Activated naive CD4-positive, alpha-beta T cell treated with anti-CD3 and anti-CD28 coated beads, Interleukin-2, amount 50 U/mL, for 72 hours (primary cell): ENCODE data around the gene COL6A1. TPM values are rescaled to one million over a fixed set of nuclear protein-coding genes. Genes with fewer than 3 reads are reported as not detected.

ENCODE experiments used
- ATAC-seq, 2 donors: fragments of 150-1000 bp; cut with Tn5 transposase; 2 replicates each; pipeline ENCODE4 v1.10.0; 2021; ENCODE audit warnings: mild to moderate bottlenecking in 2 of 2, moderate library complexity in 2 of 2
- DNase-seq, 2 donors: peaks; one replicate each; pipeline ENCODE4 v3.0.0; 2021 to 2022; ENCODE audit warnings: low spot score in 2 of 2
- H3K27ac Mint-ChIP-seq, 2 donors: one replicate each; pipeline ENCODE4 v1.8.0; 2022; ENCODE audit warnings: mild to moderate bottlenecking in 2 of 2, mixed read lengths in 2 of 2
- H3K36me3 Mint-ChIP-seq, 2 donors: one replicate each; pipeline ENCODE4 v1.8.0; 2022; ENCODE audit warnings: mixed read lengths in 2 of 2
- H3K9me3 Mint-ChIP-seq, 2 donors: one replicate each; pipeline ENCODE4 v1.8.0; 2022; ENCODE audit warnings: mixed read lengths in 2 of 2
- total RNA-seq, 2 donors: library from RNA; stranded (reverse); gene quantifications; one replicate each; pipeline ENCODE4 v1.2.3, GENCODE V29; 2022

Gene COL6A1
- 1 to 10 TPM; 2.0 to 4.7 TPM for total RNA-seq

- Mint-ChIP-seq H3K36me3 (no peaks in the 10 kb centered on the region), H3K27ac (no peak within 1 kb of the TSS), H3K9me3 (no peaks in the 10 kb centered on the region)
- peak; percentile 74 to 81 for ATAC-seq
- DNase-seq, result peak; percentile 53 to 76
Measured at GRCh38 chr21:45981151-45982091, at the start of gene COL6A1. TSS of gene COL6A1 (plus strand) at chr21:45981770. CDS start at chr21:45981851, 81 bp downstream.

GRCh38 chr21:45932922-45933502 lies 48.6 kb upstream of the COL6A1 start:
- DNase-seq, result peak in 1 of 2 donors; percentile 35
- ATAC-seq, result peak in 1 of 2 donors; percentile 57
- peaks cover 11 to 15% of the 10 kb centered on the region in 2 donors for H3K36me3 Mint-ChIP-seq
- H3K27ac Mint-ChIP-seq, result peak overlapping the region in 1 of 2 donors; percentile 95
- H3K9me3 Mint-ChIP-seq, result no peaks in the 10 kb centered on the region

GRCh38 chr21:45934085-45934484 lies 47.5 kb upstream of the COL6A1 start:
- peaks cover 11 to 15% of the 10 kb centered on the region in 2 donors for H3K36me3 Mint-ChIP-seq
- no peak for ATAC-seq
- H3K27ac Mint-ChIP-seq, result no peak overlapping the region
- no peaks in the 10 kb centered on the region for H3K9me3 Mint-ChIP-seq
- no peak for DNase-seq

GRCh38 chr21:45934554-45934953 lies 47.0 kb upstream of the COL6A1 start:
- peaks cover 11 to 15% of the 10 kb centered on the region in 2 donors for H3K36me3 Mint-ChIP-seq
- DNase-seq, result no peak
- no peak for ATAC-seq
- H3K27ac Mint-ChIP-seq, result no peak overlapping the region
- H3K9me3 Mint-ChIP-seq, result no peaks in the 10 kb centered on the region

- no peak for ATAC-seq
- Mint-ChIP-seq H3K9me3 (no peaks in the 10 kb centered on the region), H3K36me3 (peaks cover 11 to 15% of the 10 kb centered on the region in 2 donors), H3K27ac (no peak overlapping the region)
- DNase-seq, result no peak
Measured at GRCh38 chr21:45935628-45936027, 45.9 kb upstream of the COL6A1 start.

GRCh38 chr21:45937721-45938452 lies 43.7 kb upstream of the COL6A1 start:
- no peaks in the 10 kb centered on the region for H3K9me3 Mint-ChIP-seq
- ATAC-seq (no peak), DNase-seq (no peak)
- no peak overlapping the region for H3K27ac Mint-ChIP-seq
- H3K36me3 Mint-ChIP-seq, result peaks cover 2 to 11% of the 10 kb centered on the region in 2 donors

- Mint-ChIP-seq H3K27ac (no peak overlapping the region), H3K36me3 (peaks cover 0 to 11% of the 10 kb centered on the region in 2 donors), H3K9me3 (no peaks in the 10 kb centered on the region)
- DNase-seq (no peak), ATAC-seq (no peak)
Measured at GRCh38 chr21:45938453-45938755, 43.2 kb upstream of the COL6A1 start.

GRCh38 chr21:45938811-45939520 lies 42.6 kb upstream of the COL6A1 start:
- no peak for ATAC-seq
- no peak for DNase-seq
- Mint-ChIP-seq H3K27ac (no peak overlapping the region), H3K9me3 (no peaks in the 10 kb centered on the region), H3K36me3 (peaks cover 0 to 11% of the 10 kb centered on the region in 2 donors)

- Mint-ChIP-seq H3K9me3 (no peaks in the 10 kb centered on the region), H3K27ac (no peak overlapping the region), H3K36me3 (peaks cover 0 to 11% of the 10 kb centered on the region in 2 donors)
- DNase-seq, result no peak
- ATAC-seq, result no peak
Measured at GRCh38 chr21:45939521-45940045, 42.0 kb upstream of the COL6A1 start.

- DNase-seq (no peak), ATAC-seq (no peak)
- Mint-ChIP-seq H3K27ac (no peak overlapping the region), H3K9me3 (no peaks in the 10 kb centered on the region), H3K36me3 (peaks cover 0 to 10% of the 10 kb centered on the region in 2 donors)
Measured at GRCh38 chr21:45940091-45940490, 41.5 kb upstream of the COL6A1 start.

- no peak overlapping the region for H3K27ac Mint-ChIP-seq
Measured at GRCh38 chr21:45940621-45941337, 40.8 kb upstream of the COL6A1 start.

GRCh38 chr21:45941338-45941710 lies 40.2 kb upstream of the COL6A1 start:
- Mint-ChIP-seq H3K36me3 (no peaks in the 10 kb centered on the region), H3K9me3 (no peaks in the 10 kb centered on the region), H3K27ac (no peak overlapping the region)
- DNase-seq (no peak), ATAC-seq (no peak)

More at GRCh38 chr21:45940621-45941337, 40.8 kb upstream of the COL6A1 start:
- Mint-ChIP-seq H3K9me3 (no peaks in the 10 kb centered on the region), H3K36me3 (peaks cover 0 to 3% of the 10 kb centered on the region in 2 donors)
- ATAC-seq (no peak), DNase-seq (no peak)

- Mint-ChIP-seq H3K9me3 (no peaks in the 10 kb centered on the region), H3K27ac (no peak overlapping the region), H3K36me3 (no peaks in the 10 kb centered on the region)
- DNase-seq (no peak), ATAC-seq (no peak)
Measured at GRCh38 chr21:45941717-45942546, 39.6 kb upstream of the COL6A1 start.

- peak overlapping the region; percentile 7 to 61 for H3K27ac Mint-ChIP-seq
Measured at GRCh38 chr21:45942755-45943629, 38.6 kb upstream of the COL6A1 start.

More at GRCh38 chr21:45942755-45943629, 38.6 kb upstream of the COL6A1 start:
- no peaks in the 10 kb centered on the region for H3K36me3 Mint-ChIP-seq
- H3K9me3 Mint-ChIP-seq, result no peaks in the 10 kb centered on the region
- DNase-seq (no peak), ATAC-seq (no peak)
